Upper lobe of left lung (tissue), 6 donors: ENCODE results near the gene DCTN3. TPM values are rescaled to one million over a fixed set of nuclear protein-coding genes. Genes with fewer than 3 reads are reported as not detected.

ENCODE experiments used
- ATAC-seq, 2 donors: fragments of 200-7000 bp; cut with Tn5 transposase; one replicate each; pipeline ENCODE4 v1.9.1; 2022; ENCODE audit warnings: mild to moderate bottlenecking in 2 of 2, moderate library complexity in 2 of 2; ENCODE audit not compliant: low FRiP score in 2 of 2
- DNase-seq, 2 donors: peaks; one replicate each; pipeline ENCODE4 v3.0.0-alpha.2; 2019 to 2020
- H3K27ac ChIP-seq, 4 donors: fragments of 200-600 bp; sonication (generic); one replicate each; pipeline ENCODE4 v1.5.1; 2016 to 2019
- H3K27me3 ChIP-seq, 4 donors: fragments of 200-600 bp; sonication (generic); one replicate each; pipeline ENCODE4 v1.5.1; 2017 to 2019
- H3K36me3 ChIP-seq, 4 donors: fragments of 200-600 bp; sonication (generic); one replicate each; pipeline ENCODE4 v1.5.1; 2016 to 2019
- H3K4me1 ChIP-seq, 4 donors: fragments of 200-600 bp; sonication (generic); one replicate each; pipeline ENCODE4 v1.5.1; 2018 to 2019
- H3K4me3 ChIP-seq, 4 donors: fragments of 200-600 bp; sonication (generic); one replicate each; pipeline ENCODE4 v1.5.1; 2017 to 2019; ENCODE audit warnings: mild to moderate bottlenecking in 2 of 4, moderate library complexity in 1 of 4
- H3K9me3 ChIP-seq, 4 donors: fragments of 200-600 bp; sonication (generic); one replicate each; pipeline ENCODE4 v1.5.1; 2018 to 2019
- CTCF ChIP-seq, 6 experiments: fragments of 450-650 bp in 4 of 6; fragments of 200-600 bp in 2 of 6; sonication (generic) in 2 of 6; IDR thresholded peaks; one replicate each; pipeline ENCODE4 v1.5.1; 2016 to 2019; ENCODE audit warnings: antibody characterized with exemption in 6 of 6
- EP300 ChIP-seq, 4 donors: sonication (generic); formaldehyde crosslinking; IDR thresholded peaks; one replicate each; pipeline ENCODE4 v1.5.1; 2017; ENCODE audit warnings: antibody characterized with exemption in 4 of 4, control low read depth in 2 of 4
- POLR2A ChIP-seq, 4 donors: fragments of 450-650 bp; IDR thresholded peaks; one replicate each; pipeline ENCODE4 v1.5.1; 2016 to 2017; ENCODE audit warnings: antibody characterized with exemption in 4 of 4, mild to moderate bottlenecking in 2 of 4
- POLR2AphosphoS5 ChIP-seq, 2 donors: sonication (generic); formaldehyde crosslinking; IDR thresholded peaks; one replicate each; pipeline ENCODE4 v1.5.1; 2017; ENCODE audit warnings: antibody characterized with exemption in 2 of 2
- WGBS, 2 donors: methylation state at CpG; one replicate each; pipeline ENCODE4 v1.1.5; 2017 to 2018; 5-methylcytosine and 5-hydroxymethylcytosine counted together
- total RNA-seq, 6 donors: library from RNA; depleted of rRNA in 4 of 6; stranded (reverse); fragments of >200 nt in 4 of 6; gene quantifications; one replicate each; pipeline versions ENCODE4 v1.1.0 to v1.2.1, GENCODE V29; 2016 to 2021
- donor health status: DM: no; HTN: no; CAD: no; lungs with moderate emphysema.
- donor health status: DM: no; HTN: yes; CAD: no; lungs with severe emphysema.

DCTN3 gene
- total RNA-seq, 6 donors from 2014 or later: 26.2 to 92.6 (median 68.1) TPM

GRCh38 chr9:34625186-34625486 lies 4.8 kb upstream of the DCTN3 start:
- H3K9me3 ChIP-seq: no peaks in the 10 kb centered on the region
- peaks cover 19 to 29% (median 21%) of the 10 kb centered on the region in 4 donors for H3K4me1 ChIP-seq
- DNase-seq (no peak), ATAC-seq (no peak)
- 67 to 76% methylated on average over 3 of the region's 3 CpGs for WGBS, 2 donors
- H3K27ac ChIP-seq: no peak overlapping the region
- TF ChIP-seq CTCF (IDR thresholded peaks at IDR 0.05): no peak
- TF ChIP-seq POLR2AphosphoS5 (IDR thresholded peaks at IDR 0.05): no peak
- no peak for TF ChIP-seq POLR2A (IDR thresholded peaks at IDR 0.05)
- TF ChIP-seq EP300 (IDR thresholded peaks at IDR 0.05): no peak
- H3K27me3 ChIP-seq: peaks cover 1 to 72% (median 31%) of the 10 kb centered on the region in 4 donors
- H3K36me3 ChIP-seq: no peaks in the 10 kb centered on the region
- no peak overlapping the region for H3K4me3 ChIP-seq

- Histone ChIP-seq H3K4me1 (peaks cover 20 to 32% (median 24%) of the 10 kb centered on the region in 4 donors), H3K9me3 (no peaks in the 10 kb centered on the region), H3K4me3 (no peak overlapping the region), H3K27me3 (peaks cover 1 to 68% (median 29%) of the 10 kb centered on the region in 4 donors), H3K36me3 (no peaks in the 10 kb centered on the region), H3K27ac (no peak overlapping the region)
- peak in 1 of 2 donors; percentile 75 for DNase-seq
- WGBS, 2 donors: 29 to 37% methylated on average over 9 to 38 of the region's 39 CpGs
- ATAC-seq: no peak
- TF ChIP-seq CTCF (IDR thresholded peaks at IDR 0.05): no peak
- no peak for TF ChIP-seq POLR2A (IDR thresholded peaks at IDR 0.05)
- no peak for TF ChIP-seq POLR2AphosphoS5 (IDR thresholded peaks at IDR 0.05)
- no peak for TF ChIP-seq EP300 (IDR thresholded peaks at IDR 0.05)
These were observed 4.3 kb upstream of the DCTN3 start for GRCh38 chr9:34624475-34625185.

GRCh38 chr9:34623374-34624235 lies 3.3 kb upstream of the DCTN3 start:
- no peaks in the 10 kb centered on the region for H3K9me3 ChIP-seq
- H3K36me3 ChIP-seq: peaks cover 0 to under 1% (median 0%) of the 10 kb centered on the region in 4 donors
- no peak for ATAC-seq
- no peak overlapping the region for H3K27ac ChIP-seq
- TF ChIP-seq EP300 (IDR thresholded peaks at IDR 0.05) (no peak), CTCF (IDR thresholded peaks at IDR 0.05) (no peak), POLR2AphosphoS5 (IDR thresholded peaks at IDR 0.05) (no peak), POLR2A (IDR thresholded peaks at IDR 0.05) (no peak)
- WGBS, 2 donors: 10 to 31% methylated on average over 8 to 49 of the region's 63 CpGs
- peak overlapping the region in 1 of 4 donors; percentile 15 for H3K4me3 ChIP-seq
- DNase-seq: peak in 1 of 2 donors; percentile 84
- H3K27me3 ChIP-seq: peaks cover 1 to 59% (median 24%) of the 10 kb centered on the region in 4 donors
- H3K4me1 ChIP-seq: peaks cover 20 to 27% (median 23%) of the 10 kb centered on the region in 4 donors

GRCh38 chr9:34615132-34615531 lies 5.2 kb downstream of the DCTN3 start:
- Histone ChIP-seq H3K4me3 (no peak overlapping the region), H3K4me1 (peaks cover 24 to 37% (median 27%) of the 10 kb centered on the region in 4 donors), H3K27me3 (no peaks in the 10 kb centered on the region), H3K27ac (no peak overlapping the region), H3K9me3 (no peaks in the 10 kb centered on the region), H3K36me3 (peaks cover 7 to 49% (median 40%) of the 10 kb centered on the region in 4 donors)
- no peak for DNase-seq
- TF ChIP-seq EP300 (IDR thresholded peaks at IDR 0.05) (no peak), POLR2A (IDR thresholded peaks at IDR 0.05) (no peak), CTCF (IDR thresholded peaks at IDR 0.05) (no peak), POLR2AphosphoS5 (IDR thresholded peaks at IDR 0.05) (no peak)
- 91% methylated on average over 2 of the region's 2 CpGs for WGBS, 2 donors
- no peak for ATAC-seq
